ENCODE results near the gene IGSF3.
"Not testable (repeated sequence)": the region's sequence is repeated elsewhere in the genome, so short reads cannot be mapped to it uniquely, and the experiment has no call there.

Gene IGSF3

GRCh38 chr1:116597388-116597787 is 70.1 kb downstream of the IGSF3 start:
- DNase-seq (ENCODE audit: low read depth in 2 of 2): not testable (repeated sequence)

GRCh38 chr1:116596742-116597307 is 70.7 kb downstream of the IGSF3 start:
- DNase-seq (ENCODE audit: low read depth in 2 of 2): not testable (repeated sequence)

GRCh38 chr1:116595946-116596741 is 71.4 kb downstream of the IGSF3 start:
- not testable (repeated sequence) for DNase-seq (ENCODE audit: low read depth in 2 of 2)

GRCh38 chr1:116595065-116595840 is 72.3 kb downstream of the IGSF3 start:
- not testable (repeated sequence) for DNase-seq (ENCODE audit: low read depth in 2 of 2)

GRCh38 chr1:116593977-116594376 is 73.6 kb downstream of the IGSF3 start:
- DNase-seq (ENCODE audit: low read depth in 2 of 2): not testable (repeated sequence)

- not testable (repeated sequence) for DNase-seq (ENCODE audit: low read depth in 2 of 2)
These were observed 74.1 kb downstream of the IGSF3 start for GRCh38 chr1:116593401-116593800.

- DNase-seq (ENCODE audit: low read depth in 2 of 2): not testable (repeated sequence)
These were observed 75.5 kb downstream of the IGSF3 start for GRCh38 chr1:116591951-116592605.

GRCh38 chr1:116591006-116591950 is 76.3 kb downstream of the IGSF3 start:
- DNase-seq (ENCODE audit: low read depth in 2 of 2): not testable (repeated sequence)

- not testable (repeated sequence) for DNase-seq (ENCODE audit: low read depth in 2 of 2)
These were observed 77.1 kb downstream of the IGSF3 start for GRCh38 chr1:116590359-116591005.

- not testable (repeated sequence) for DNase-seq (ENCODE audit: low read depth in 2 of 2)
These were observed 78.3 kb downstream of the IGSF3 start for GRCh38 chr1:116589101-116589735.

GRCh38 chr1:116587501-116588227 is 79.9 kb downstream of the IGSF3 start:
- no peak for DNase-seq (ENCODE audit: low read depth in 2 of 2)

GRCh38 chr1:116586741-116587143 is 80.8 kb downstream of the IGSF3 start:
- no peak for DNase-seq (ENCODE audit: low read depth in 2 of 2)

GRCh38 chr1:116585886-116586285 is 81.6 kb downstream of the IGSF3 start:
- no peak for DNase-seq (ENCODE audit: low read depth in 2 of 2)

GRCh38 chr1:116581323-116581885 is 86.1 kb downstream of the IGSF3 start:
- no peak for DNase-seq (ENCODE audit: low read depth in 2 of 2)

- DNase-seq (ENCODE audit: low read depth in 2 of 2): no peak
These were observed 86.8 kb downstream of the IGSF3 start for GRCh38 chr1:116580446-116581322.

- no peak for DNase-seq (ENCODE audit: low read depth in 2 of 2)
These were observed 88.2 kb downstream of the IGSF3 start for GRCh38 chr1:116579259-116579875.

- no peak for DNase-seq (ENCODE audit: low read depth in 2 of 2)
These were observed 89.0 kb downstream of the IGSF3 start for GRCh38 chr1:116578581-116578980.
